Measurements from ENCODE around the gene LGI2. TPM values are rescaled to one million over a fixed set of nuclear protein-coding genes. Genes with fewer than 3 reads are reported as not detected.

Gene LGI2
- total RNA-seq, 1 experiment from 2014 or later = 0.43 TPM

GRCh38 chr4:25051534-25051933 is 20.8 kb upstream of the LGI2 start:
- no peaks in the 10 kb centered on the region for H3K27me3 ChIP-seq (replicated peaks; ENCODE audit: insufficient read depth, low read depth, low read length, poor library complexity)
- POLR2A ChIA-PET (ENCODE audit: low non-redundant PET) = no interaction called here
- H3K4me1 ChIP-seq (ENCODE audit: insufficient read depth, low read length, poor library complexity, severe bottlenecking) = no peaks in the 10 kb centered on the region
- no peak overlapping the region for H3K27ac ChIP-seq (ENCODE audit: low read depth, low read length, poor library complexity, severe bottlenecking)
- intact Hi-C loops (cut with micrococcal nuclease; ENCODE audit: unreplicated experiment) = no loop called here
- no TSS peak for BruUV-seq (replicated peaks)
- CTCF ChIA-PET = no interaction called here
- H3K4me3 ChIP-seq (ENCODE audit: low read depth, low read length, poor library complexity, severe bottlenecking) = no peak overlapping the region
- peaks cover 10% of the 10 kb centered on the region for H3K9me3 ChIP-seq (ENCODE audit: low read depth, low read length, poor library complexity, severe bottlenecking)
- DNase-seq (ENCODE audit: low spot score) = no peak
- H3K36me3 ChIP-seq (ENCODE audit: insufficient read depth, low read length, poor library complexity, severe bottlenecking) = no peaks in the 10 kb centered on the region
- TF ChIP-seq EZH2 (IDR thresholded peaks at IDR 0.05; ENCODE audit: borderline replicate concordance, low read depth, low read length, poor library complexity, severe bottlenecking) (no peak), CTCF (conservative IDR thresholded peaks at IDR 0.05; ENCODE audit: low read depth, low read length) (no peak)

- Histone ChIP-seq H3K27me3 (replicated peaks; ENCODE audit: insufficient read depth, low read depth, low read length, poor library complexity) (no peaks in the 10 kb centered on the region), H3K27ac (ENCODE audit: low read depth, low read length, poor library complexity, severe bottlenecking) (no peak overlapping the region), H3K4me3 (ENCODE audit: low read depth, low read length, poor library complexity, severe bottlenecking) (no peak overlapping the region), H3K36me3 (ENCODE audit: insufficient read depth, low read length, poor library complexity, severe bottlenecking) (no peaks in the 10 kb centered on the region), H3K9me3 (ENCODE audit: low read depth, low read length, poor library complexity, severe bottlenecking) (peaks cover 10% of the 10 kb centered on the region), H3K4me1 (ENCODE audit: insufficient read depth, low read length, poor library complexity, severe bottlenecking) (no peaks in the 10 kb centered on the region)
- no TSS peak for BruUV-seq (replicated peaks)
- ChIA-PET POLR2A (ENCODE audit: low non-redundant PET) (no interaction called here), CTCF (no interaction called here)
- no peak for DNase-seq (ENCODE audit: low spot score)
- intact Hi-C loops (cut with micrococcal nuclease; ENCODE audit: unreplicated experiment) = no loop called here
- TF ChIP-seq CTCF (conservative IDR thresholded peaks at IDR 0.05; ENCODE audit: low read depth, low read length) (no peak), EZH2 (IDR thresholded peaks at IDR 0.05; ENCODE audit: borderline replicate concordance, low read depth, low read length, poor library complexity, severe bottlenecking) (no peak)
Measured at GRCh38 chr4:25050370-25051078, 19.8 kb upstream of the LGI2 start.

GRCh38 chr4:25043548-25043947 is 12.8 kb upstream of the LGI2 start:
- BruUV-seq (replicated peaks) = no TSS peak

More at GRCh38 chr4:25043548-25043947, 12.8 kb upstream of the LGI2 start:
- no peak for DNase-seq (ENCODE audit: low spot score)
- ChIA-PET POLR2A (ENCODE audit: low non-redundant PET) (no interaction called here), CTCF (no interaction called here)
- no peak overlapping the region for H3K27ac ChIP-seq (ENCODE audit: low read depth, low read length, poor library complexity, severe bottlenecking)
- intact Hi-C loops (cut with micrococcal nuclease; ENCODE audit: unreplicated experiment) = no loop called here
- H3K4me3 ChIP-seq (ENCODE audit: low read depth, low read length, poor library complexity, severe bottlenecking) = no peak overlapping the region
- TF ChIP-seq EZH2 (IDR thresholded peaks at IDR 0.05; ENCODE audit: borderline replicate concordance, low read depth, low read length, poor library complexity, severe bottlenecking) (no peak), CTCF (conservative IDR thresholded peaks at IDR 0.05; ENCODE audit: low read depth, low read length) (no peak)
- no peaks in the 10 kb centered on the region for H3K36me3 ChIP-seq (ENCODE audit: insufficient read depth, low read length, poor library complexity, severe bottlenecking)
- H3K27me3 ChIP-seq (replicated peaks; ENCODE audit: insufficient read depth, low read depth, low read length, poor library complexity) = peaks cover 21% of the 10 kb centered on the region
- no peaks in the 10 kb centered on the region for H3K4me1 ChIP-seq (ENCODE audit: insufficient read depth, low read length, poor library complexity, severe bottlenecking)
- no peaks in the 10 kb centered on the region for H3K9me3 ChIP-seq (ENCODE audit: low read depth, low read length, poor library complexity, severe bottlenecking)

Measured in A673 (cell line).